GM10266 (cell line): ENCODE results near the gene OR2C3.
"Not testable (repeated sequence)": the region's sequence is repeated elsewhere in the genome, so short reads cannot be mapped to it uniquely, and the experiment has no call there.

ENCODE experiments used
- DNase-seq: peaks from one replicate; pipeline ENCODE4 v3.0.0; 2012; ENCODE audit errors: extremely low spot score
- TF ChIP-seq, protein P1 (sequence below): IDR thresholded peaks from 2 replicates; pipeline ENCODE4 v1.5.1; 2012; ENCODE audit warnings: mild to moderate bottlenecking, low read depth; ENCODE audit not compliant: control insufficient read depth, insufficient read depth; ENCODE audit errors: missing control alignments

Gene OR2C3

DNA sequence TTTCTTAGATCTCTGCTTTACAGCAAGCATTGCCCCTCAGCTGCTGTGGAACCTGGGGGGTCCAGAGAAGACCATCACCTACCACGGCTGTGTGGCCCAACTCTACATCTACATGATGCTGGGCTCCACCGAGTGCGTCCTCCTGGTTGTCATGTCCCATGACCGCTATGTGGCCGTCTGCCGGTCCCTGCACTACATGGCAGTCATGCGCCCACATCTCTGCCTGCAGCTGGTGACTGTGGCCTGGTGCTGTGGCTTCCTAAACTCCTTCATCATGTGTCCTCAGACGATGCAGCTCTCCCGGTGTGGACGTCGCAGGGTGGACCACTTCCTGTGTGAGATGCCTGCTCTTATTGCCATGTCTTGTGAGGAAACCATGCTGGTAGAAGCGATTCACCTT lies 44.9 kb downstream of the OR2C3 start:
- TF ChIP-seq, protein P1, sequence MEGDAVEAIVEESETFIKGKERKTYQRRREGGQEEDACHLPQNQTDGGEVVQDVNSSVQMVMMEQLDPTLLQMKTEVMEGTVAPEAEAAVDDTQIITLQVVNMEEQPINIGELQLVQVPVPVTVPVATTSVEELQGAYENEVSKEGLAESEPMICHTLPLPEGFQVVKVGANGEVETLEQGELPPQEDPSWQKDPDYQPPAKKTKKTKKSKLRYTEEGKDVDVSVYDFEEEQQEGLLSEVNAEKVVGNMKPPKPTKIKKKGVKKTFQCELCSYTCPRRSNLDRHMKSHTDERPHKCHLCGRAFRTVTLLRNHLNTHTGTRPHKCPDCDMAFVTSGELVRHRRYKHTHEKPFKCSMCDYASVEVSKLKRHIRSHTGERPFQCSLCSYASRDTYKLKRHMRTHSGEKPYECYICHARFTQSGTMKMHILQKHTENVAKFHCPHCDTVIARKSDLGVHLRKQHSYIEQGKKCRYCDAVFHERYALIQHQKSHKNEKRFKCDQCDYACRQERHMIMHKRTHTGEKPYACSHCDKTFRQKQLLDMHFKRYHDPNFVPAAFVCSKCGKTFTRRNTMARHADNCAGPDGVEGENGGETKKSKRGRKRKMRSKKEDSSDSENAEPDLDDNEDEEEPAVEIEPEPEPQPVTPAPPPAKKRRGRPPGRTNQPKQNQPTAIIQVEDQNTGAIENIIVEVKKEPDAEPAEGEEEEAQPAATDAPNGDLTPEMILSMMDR, result no peak
- DNase-seq, result no peak

DNA sequence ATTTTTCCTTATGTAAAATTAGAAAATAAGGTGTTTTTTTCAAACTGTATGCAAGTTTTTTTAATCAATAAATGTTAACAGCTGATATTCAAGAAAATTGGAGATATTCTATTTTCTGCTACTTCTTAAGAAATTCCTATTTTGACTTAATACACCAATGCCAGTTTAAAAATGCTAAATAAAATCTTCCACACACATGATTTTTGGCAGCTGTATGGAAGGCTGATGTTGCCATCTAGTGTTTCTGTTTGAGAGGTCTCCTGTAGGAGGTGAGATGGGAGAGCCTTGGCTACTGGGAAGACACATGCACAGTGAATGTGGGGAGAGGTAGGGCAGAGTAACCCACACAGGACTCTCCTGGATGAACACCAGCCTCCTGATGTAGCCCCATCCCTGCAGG lies 49.2 kb downstream of the OR2C3 start:
- TF ChIP-seq, protein P1, result peak; percentile 57
- peak; percentile 49 for DNase-seq

DNA sequence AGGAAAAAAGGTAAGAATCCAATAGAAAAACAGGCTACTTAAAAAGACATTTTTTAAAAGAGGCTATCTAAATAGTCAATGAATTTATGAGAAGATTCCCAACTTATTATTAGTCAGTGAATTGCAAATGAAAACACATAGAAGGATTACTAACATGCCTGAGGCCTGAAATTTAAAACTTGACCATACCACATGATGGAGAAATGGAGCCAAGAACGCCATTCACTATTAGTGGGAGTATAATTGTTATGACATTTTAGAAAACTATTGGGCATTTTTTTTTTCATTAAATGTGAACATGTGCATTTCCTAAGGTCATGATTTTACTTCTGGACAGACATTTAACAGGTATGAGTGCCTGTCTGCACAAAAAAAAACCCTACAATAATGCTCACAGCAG lies 53.5 kb downstream of the OR2C3 start:
- DNase-seq, result no peak

DNA sequence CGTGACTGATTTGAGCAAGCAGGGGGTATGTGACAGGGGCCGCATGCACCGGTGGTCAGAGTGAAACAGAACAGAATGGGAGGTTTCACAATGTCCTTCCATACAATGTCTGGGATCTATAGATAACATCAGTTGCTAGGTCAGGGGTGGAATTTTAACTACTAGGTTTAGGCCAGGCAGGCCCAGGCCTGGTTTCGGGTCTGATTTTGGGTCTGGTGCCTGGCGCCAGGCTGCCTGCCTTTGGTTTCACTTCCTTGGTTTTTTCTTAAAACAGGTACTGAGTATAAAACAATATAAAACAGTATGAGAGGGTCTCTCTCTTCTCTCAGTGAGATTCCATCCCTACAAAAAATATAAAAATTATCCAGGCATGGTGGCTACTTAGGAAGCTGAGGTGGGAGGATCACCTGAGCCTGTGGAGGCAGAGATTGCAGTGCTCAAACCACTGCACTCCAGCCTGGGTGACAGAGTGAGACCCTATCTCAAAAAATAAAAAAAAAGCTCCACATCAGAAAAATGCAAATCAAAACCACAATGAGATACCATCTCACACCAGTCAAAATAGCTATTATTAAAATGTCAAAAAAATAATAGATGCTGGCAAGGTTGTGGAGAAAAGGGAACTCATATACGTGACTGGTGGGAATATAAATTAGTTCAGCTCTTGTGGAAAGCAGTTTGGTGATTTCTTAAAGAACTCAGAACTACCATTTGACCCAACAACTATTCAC lies 59.7 kb downstream of the OR2C3 start:
- not testable (repeated sequence) for DNase-seq

More for the DNA sequence above, 53.5 kb downstream of the OR2C3 start:
- TF ChIP-seq, protein P1, result no peak

DNA sequence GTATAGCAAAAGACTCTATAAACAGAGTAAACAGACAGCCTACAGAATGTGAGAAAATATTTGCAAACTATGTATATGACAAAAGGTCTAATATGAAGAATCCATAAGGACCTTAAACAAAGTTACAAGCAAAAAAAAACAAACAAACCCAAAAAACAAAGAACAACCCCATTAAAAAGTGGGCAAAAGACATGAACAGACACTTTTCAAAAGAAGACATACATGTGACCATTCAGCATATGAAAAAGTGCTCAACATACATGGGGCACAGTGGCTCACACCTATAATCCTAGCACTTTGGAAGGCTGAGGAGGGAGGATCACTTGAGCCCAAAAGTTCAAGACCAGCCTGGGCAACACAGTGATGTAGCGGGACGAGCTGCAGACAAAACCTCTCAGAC lies 60.4 kb downstream of the OR2C3 start:
- DNase-seq, result no peak
- TF ChIP-seq, protein P1, result no peak
